Adrenal gland (tissue), 12 donors: ENCODE results near the gene PLD4. TPM values are rescaled to one million over a fixed set of nuclear protein-coding genes. Genes with fewer than 3 reads are reported as not detected.

Experiments
- DNase-seq, 7 donors: peaks; one replicate each; pipeline ENCODE4 v3.0.0-alpha.2; 2019 to 2020
- H3K27ac ChIP-seq, 5 donors: fragments of 200-600 bp; sonication (generic) in 4 of 5; 1 replicate in 3 of 5; 2 replicates in 2 of 5; pipeline versions ENCODE4 v1.5.1 to v1.8.0; 2016 to 2020; ENCODE audit warnings: mild to moderate bottlenecking in 1 of 5
- H3K27me3 ChIP-seq: fragments of 200-600 bp; 2 replicates; pipeline ENCODE4 v1.8.0; 2021
- H3K36me3 ChIP-seq, 2 donors: fragments of 200-600 bp; replicated peaks in 1 of 2; 1 replicate in 1 of 2; 2 replicates in 1 of 2; pipeline versions ENCODE4 v1.5.1 to v1.8.0; 2018 to 2022
- H3K4me1 ChIP-seq, 2 donors: fragments of 200-600 bp; replicated peaks in 1 of 2; 1 replicate in 1 of 2; 2 replicates in 1 of 2; pipeline versions ENCODE4 v1.5.1 to v1.8.0; 2018 to 2021
- H3K4me3 ChIP-seq, 4 donors: fragments of 200-600 bp; sonication (generic) in 3 of 4; one replicate each; pipeline ENCODE4 v1.5.1; 2016 to 2018
- H3K9me3 ChIP-seq, 3 donors: fragments of 200-600 bp; sonication (generic) in 1 of 3; replicated peaks in 1 of 3; 1 replicate in 2 of 3; 2 replicates in 1 of 3; pipeline versions ENCODE4 v1.5.1 to v1.8.0; 2016 to 2021
- POLR2A ChIP-seq, 2 donors: fragments of 450-650 bp; IDR thresholded peaks; one replicate each; pipeline ENCODE4 v1.6.1; 2017; ENCODE audit warnings: antibody characterized with exemption in 2 of 2, mild to moderate bottlenecking in 2 of 2, moderate library complexity in 1 of 2
- WGBS, 4 donors: extraction: QIAGEN DNeasy Blood & Tissue Kit in 2 of 4; methylation state at CpG; one replicate each; pipeline versions ENCODE4 v1.1.5 to v1.1.7; 2013 to 2017; 5-methylcytosine and 5-hydroxymethylcytosine counted together
- intact Hi-C, 2 donors: fragments of 100-400 bp; cut with DNase I; formaldehyde crosslinking; loops; one replicate each; pipeline versions ENCODE4 v1.14.1 to v1.15.0; 2022 to 2023
- polyA plus RNA-seq, 3 donors: library from polyadenylated mRNA; stranded (reverse); fragments of 200-250 nt in 2 of 3; fragments of 350-450 nt in 1 of 3; fragmentation: Illumina TruSeq in 1 of 3; extraction: RNeasy Lipid Tissue Mini Kit (QIAGEN cat#74804) in 1 of 3; gene quantifications; one replicate each; pipeline ENCODE4 v1.2.3, GENCODE V29; 2013 to 2014
- total RNA-seq, 9 donors: library from RNA; depleted of rRNA in 4 of 9; stranded (reverse); fragments of >200 nt in 4 of 9; fragments of 120-200 nt in 1 of 9; fragmentation: NEBNext Ultra II Directional in 1 of 9; extraction: Animal tissue kit (Norgen Biotek cat#: 25700) in 1 of 9; gene quantifications; one replicate each; pipeline versions ENCODE4 v1.1.0 to v1.2.4, GENCODE V29; 2013 to 2023
- TF ChIP-seq, protein P1 (sequence below), 6 experiments: fragments of 450-650 bp in 4 of 6; fragments of 200-600 bp in 2 of 6; sonication (generic) in 1 of 6; IDR thresholded peaks; 1 replicate in 5 of 6; 2 replicates in 1 of 6; pipeline versions ENCODE4 v1.5.1 to v1.8.0; 2016 to 2021; ENCODE audit warnings: antibody characterized with exemption in 6 of 6, mild to moderate bottlenecking in 2 of 6, moderate library complexity in 1 of 6
- donor health status: healthy with polysubstance abuse.
- donor health status: Bipolar disorder and iron deficiency.
- donor health status: DM: yes; HTN: yes; CAD: no.
- donor health status: DM: no; HTN: no; CAD: no.
- donor health status: DM: no; HTN: no; CAD: no.
- donor health status: DM: yes; HTN: yes; CAD: no.

The PLD4 gene
- total and polyA plus RNA-seq, 12 donors, result 0.30 to 1.9 (median 0.55) TPM; not detected in 3

DNA sequence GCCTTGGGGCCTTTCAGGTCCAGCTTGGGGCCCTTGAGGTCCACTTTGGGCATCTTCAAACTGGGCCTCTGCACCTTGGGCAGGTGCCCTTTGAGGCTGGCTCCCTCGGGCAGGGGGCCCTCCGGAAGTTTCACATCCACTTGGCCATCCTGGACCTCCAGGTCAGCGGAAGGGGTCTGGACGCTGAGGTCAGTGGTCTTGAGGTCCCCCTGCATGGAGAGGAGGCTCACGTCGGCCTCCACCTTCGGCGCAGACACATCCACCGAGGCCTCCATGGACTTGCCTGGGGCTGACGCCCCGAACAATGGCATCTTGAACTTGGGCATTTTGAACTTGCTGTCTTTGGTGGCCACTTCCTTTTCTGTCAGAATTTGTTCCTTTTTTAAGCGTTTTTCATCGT is 28.4 kb downstream of the PLD4 start:
- TF ChIP-seq, protein P1, sequence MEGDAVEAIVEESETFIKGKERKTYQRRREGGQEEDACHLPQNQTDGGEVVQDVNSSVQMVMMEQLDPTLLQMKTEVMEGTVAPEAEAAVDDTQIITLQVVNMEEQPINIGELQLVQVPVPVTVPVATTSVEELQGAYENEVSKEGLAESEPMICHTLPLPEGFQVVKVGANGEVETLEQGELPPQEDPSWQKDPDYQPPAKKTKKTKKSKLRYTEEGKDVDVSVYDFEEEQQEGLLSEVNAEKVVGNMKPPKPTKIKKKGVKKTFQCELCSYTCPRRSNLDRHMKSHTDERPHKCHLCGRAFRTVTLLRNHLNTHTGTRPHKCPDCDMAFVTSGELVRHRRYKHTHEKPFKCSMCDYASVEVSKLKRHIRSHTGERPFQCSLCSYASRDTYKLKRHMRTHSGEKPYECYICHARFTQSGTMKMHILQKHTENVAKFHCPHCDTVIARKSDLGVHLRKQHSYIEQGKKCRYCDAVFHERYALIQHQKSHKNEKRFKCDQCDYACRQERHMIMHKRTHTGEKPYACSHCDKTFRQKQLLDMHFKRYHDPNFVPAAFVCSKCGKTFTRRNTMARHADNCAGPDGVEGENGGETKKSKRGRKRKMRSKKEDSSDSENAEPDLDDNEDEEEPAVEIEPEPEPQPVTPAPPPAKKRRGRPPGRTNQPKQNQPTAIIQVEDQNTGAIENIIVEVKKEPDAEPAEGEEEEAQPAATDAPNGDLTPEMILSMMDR (IDR thresholded peaks at IDR 0.05), result no peak
- no peak for TF ChIP-seq POLR2A (IDR thresholded peaks at IDR 0.05)
- intact Hi-C loops, result no loop called here
- WGBS, 4 donors, result 82 to 89% (median 86%) methylated on average over 11 to 13 of the region's 13 CpGs
- no peaks in the 10 kb centered on the region for H3K4me1 ChIP-seq
- H3K4me3 ChIP-seq, result no peak overlapping the region
- H3K36me3 ChIP-seq, result no peaks in the 10 kb centered on the region
- no peak overlapping the region for H3K27ac ChIP-seq
- DNase-seq, result no peak
- H3K27me3 ChIP-seq, result peaks cover 9% of the 10 kb centered on the region
- no peaks in the 10 kb centered on the region for H3K9me3 ChIP-seq

DNA sequence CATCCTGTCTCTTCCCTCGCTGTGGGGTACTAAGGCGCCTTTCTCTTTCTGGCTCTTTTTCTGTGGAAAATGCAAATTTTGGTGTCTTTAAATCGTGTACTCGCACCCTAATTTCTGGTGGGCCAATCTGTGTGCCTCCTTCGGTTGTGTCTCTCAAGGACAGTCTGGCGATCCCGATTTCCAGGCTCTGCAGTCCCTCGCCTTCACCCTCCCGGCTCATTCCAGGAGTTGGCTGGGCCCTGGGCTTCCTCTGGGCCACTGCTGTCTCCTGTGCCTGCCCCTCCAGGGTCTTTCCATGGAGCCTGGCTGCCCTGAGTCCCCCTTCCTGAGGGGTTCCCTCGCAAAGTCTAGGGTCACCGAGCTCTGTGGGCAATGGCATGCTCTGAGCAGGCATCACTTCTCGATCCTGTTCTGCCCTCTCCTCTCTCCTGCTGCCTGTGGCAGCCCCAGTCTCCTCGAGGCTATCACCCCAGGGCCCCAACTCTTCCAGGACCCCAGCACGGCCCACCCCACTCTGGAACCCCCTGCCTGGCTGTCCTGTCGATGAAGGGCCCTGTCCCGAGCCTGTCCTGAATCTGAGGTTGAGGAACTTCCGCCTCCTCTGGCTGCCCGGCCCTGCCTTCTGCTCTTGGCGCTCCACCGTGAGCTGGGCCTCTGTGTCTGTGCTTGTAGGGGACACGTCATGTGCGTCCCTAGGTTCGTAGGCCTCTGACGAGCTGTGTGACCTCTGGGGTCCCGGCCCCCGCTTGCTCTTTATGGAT is 29.4 kb downstream of the PLD4 start:
- Histone ChIP-seq H3K27me3 (peaks cover 9% of the 10 kb centered on the region), H3K9me3 (no peaks in the 10 kb centered on the region), H3K4me3 (no peak overlapping the region), H3K4me1 (no peaks in the 10 kb centered on the region), H3K36me3 (no peaks in the 10 kb centered on the region), H3K27ac (no peak overlapping the region)
- intact Hi-C loops, result no loop called here
- peak in 1 of 7 donors; percentile 11 for DNase-seq
- no peak for TF ChIP-seq POLR2A (IDR thresholded peaks at IDR 0.05)
- TF ChIP-seq, protein P1 (IDR thresholded peaks at IDR 0.05), result no peak
- WGBS, 4 donors, result 75 to 88% (median 83%) methylated on average over 22 to 26 of the region's 26 CpGs

DNA sequence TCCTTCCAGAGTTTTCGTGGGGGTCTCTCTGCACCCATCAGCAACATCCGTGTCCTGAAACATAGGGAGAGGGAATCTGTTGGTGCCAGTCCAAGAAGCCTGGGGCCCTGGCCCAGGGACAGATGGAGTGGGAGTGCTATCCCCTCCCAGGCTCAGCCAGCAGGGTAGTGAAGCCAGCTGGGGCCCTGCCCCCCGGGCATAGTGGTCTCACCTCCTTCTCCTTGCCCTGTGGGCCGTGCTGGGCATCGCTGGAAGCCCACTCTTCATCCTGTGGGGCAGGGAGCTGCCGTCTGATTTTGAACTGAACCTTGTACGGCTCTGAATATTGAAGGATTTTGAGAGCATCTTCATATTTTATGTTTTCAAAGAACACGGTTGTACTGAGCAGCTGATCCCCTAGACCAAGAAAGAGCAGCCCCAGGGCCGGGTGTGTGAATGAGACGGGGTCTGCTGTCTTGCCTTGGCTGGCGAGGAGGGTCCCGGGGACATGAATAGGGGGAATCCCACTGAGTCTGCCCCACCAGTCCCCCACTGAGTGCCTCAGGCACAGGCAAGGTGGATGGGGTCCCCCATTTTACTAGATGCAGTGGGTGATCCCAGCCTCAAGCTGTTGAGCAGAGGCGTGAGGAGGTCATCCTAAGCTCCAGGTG is 30.2 kb downstream of the PLD4 start:
- TF ChIP-seq, protein P1 (IDR thresholded peaks at IDR 0.05), result no peak
- no peak for TF ChIP-seq POLR2A (IDR thresholded peaks at IDR 0.05)
- Histone ChIP-seq H3K27me3 (peaks cover 9% of the 10 kb centered on the region), H3K4me3 (no peak overlapping the region), H3K27ac (no peak overlapping the region), H3K9me3 (no peaks in the 10 kb centered on the region), H3K4me1 (no peaks in the 10 kb centered on the region), H3K36me3 (no peaks in the 10 kb centered on the region)
- 67 to 78% (median 72%) methylated on average over 13 of the region's 13 CpGs for WGBS, 4 donors
- intact Hi-C loops, result no loop called here
- DNase-seq, result no peak

DNA sequence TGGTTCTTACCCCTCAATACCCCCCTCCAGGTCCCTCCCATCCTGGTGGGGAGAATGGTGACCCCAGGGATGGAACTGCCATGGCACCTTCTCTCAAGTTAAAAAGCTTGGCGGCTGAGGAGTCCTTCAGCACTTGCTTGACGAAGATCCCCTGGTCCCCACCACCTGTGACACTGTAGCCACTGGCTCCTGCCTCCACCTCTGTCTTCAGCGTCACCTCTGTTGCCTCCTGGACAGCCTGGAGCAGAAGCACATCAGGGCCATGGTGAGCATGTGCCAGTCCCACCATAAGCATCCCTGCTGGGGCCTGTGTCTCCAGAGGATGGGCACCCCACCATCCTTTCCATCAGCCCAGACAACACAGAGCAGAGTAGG is 30.7 kb downstream of the PLD4 start:
- intact Hi-C loops, result no loop called here
- H3K9me3 ChIP-seq, result no peaks in the 10 kb centered on the region
- no peak overlapping the region for H3K4me3 ChIP-seq
- H3K36me3 ChIP-seq, result no peaks in the 10 kb centered on the region
- DNase-seq, result no peak
- TF ChIP-seq, protein P1 (IDR thresholded peaks at IDR 0.05), result no peak
- no peak for TF ChIP-seq POLR2A (IDR thresholded peaks at IDR 0.05)
- H3K4me1 ChIP-seq, result no peaks in the 10 kb centered on the region
- no peak overlapping the region for H3K27ac ChIP-seq
- peaks cover 9% of the 10 kb centered on the region for H3K27me3 ChIP-seq
- 79 to 90% (median 89%) methylated on average over 3 of the region's 3 CpGs; no CpG with 5 or more reads in 1 of the 4 donors for WGBS, 4 donors
